ENCODE results near the gene ACAD10. TPM values are rescaled to one million over a fixed set of nuclear protein-coding genes. Genes with fewer than 3 reads are reported as not detected.
A peak's percentile ranks its signal among the peaks of the same experiment; 100 is the strongest.

ACAD10 gene
- total RNA-seq, 2 experiments from 2014 or later = 24.5 to 28.8 TPM

DNA sequence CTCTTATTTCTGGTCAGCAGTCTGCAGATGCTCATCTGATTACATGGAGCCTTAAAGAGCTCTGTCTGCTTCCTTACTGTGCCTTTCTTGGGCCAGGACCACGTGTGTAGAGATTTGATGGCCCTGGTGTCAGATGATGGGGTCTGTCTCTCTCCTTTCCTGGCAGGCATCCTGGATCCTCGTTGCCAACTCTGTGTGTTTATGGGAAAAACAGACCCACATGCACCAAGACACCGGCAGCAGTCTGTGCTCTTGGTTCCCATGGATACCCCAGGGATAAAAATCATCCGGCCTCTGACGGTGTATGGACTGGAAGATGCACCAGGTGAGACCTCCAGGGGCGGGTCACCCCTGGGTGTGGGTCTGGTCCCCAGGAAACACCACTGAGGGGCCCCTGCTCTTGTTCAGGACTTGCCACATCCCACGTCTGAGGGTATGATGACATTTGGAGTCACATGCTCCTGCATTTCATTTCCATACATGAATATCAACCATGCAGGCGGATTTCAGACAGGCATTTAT is 62.4 kb downstream of the ACAD10 start:
- no peaks in the 10 kb centered on the region for H3K4me1 Mint-ChIP-seq (ENCODE audit: low read depth)
- ChIA-PET CTCF (interaction anchor here (1.1 kb wide), 1 partner anchor 65 kb away, joined by 4 read pairs; no protein-coding TSS in a partner anchor), POLR2A (no interaction called here)
- DNase-seq (no peak), ATAC-seq (no peak)
- no peak overlapping the region for H3K27ac Mint-ChIP-seq
- peaks cover 13% of the 10 kb centered on the region for H3K36me3 Mint-ChIP-seq (ENCODE audit: low read depth)
- no peaks in the 10 kb centered on the region for H3K27me3 Mint-ChIP-seq
- TF ChIP-seq, protein P1, sequence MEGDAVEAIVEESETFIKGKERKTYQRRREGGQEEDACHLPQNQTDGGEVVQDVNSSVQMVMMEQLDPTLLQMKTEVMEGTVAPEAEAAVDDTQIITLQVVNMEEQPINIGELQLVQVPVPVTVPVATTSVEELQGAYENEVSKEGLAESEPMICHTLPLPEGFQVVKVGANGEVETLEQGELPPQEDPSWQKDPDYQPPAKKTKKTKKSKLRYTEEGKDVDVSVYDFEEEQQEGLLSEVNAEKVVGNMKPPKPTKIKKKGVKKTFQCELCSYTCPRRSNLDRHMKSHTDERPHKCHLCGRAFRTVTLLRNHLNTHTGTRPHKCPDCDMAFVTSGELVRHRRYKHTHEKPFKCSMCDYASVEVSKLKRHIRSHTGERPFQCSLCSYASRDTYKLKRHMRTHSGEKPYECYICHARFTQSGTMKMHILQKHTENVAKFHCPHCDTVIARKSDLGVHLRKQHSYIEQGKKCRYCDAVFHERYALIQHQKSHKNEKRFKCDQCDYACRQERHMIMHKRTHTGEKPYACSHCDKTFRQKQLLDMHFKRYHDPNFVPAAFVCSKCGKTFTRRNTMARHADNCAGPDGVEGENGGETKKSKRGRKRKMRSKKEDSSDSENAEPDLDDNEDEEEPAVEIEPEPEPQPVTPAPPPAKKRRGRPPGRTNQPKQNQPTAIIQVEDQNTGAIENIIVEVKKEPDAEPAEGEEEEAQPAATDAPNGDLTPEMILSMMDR (IDR thresholded peaks at IDR 0.05) = no peak
- no peaks in the 10 kb centered on the region for H3K9me3 Mint-ChIP-seq
- intact Hi-C loops (cut with micrococcal nuclease) = no loop called here
- no peak overlapping the region for H3K4me3 Mint-ChIP-seq

DNA sequence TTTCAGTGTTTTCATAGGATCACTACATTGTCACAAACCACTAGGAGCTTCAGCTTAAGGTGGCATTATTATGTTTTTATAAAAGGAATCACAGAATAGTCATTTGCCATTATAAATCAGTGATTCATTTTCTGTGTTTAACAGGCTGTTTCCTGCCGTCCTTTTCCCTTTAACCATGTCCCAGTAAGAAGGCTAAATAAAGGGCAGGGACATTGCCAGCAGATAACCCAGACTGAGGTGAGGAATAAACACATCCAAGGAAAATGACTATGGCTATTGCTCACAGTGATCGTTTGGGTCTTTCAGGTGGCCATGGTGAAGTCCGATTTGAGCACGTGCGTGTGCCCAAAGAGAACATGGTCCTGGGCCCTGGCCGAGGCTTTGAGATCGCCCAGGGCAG is 63.0 kb downstream of the ACAD10 start:
- no peak for DNase-seq
- Mint-ChIP-seq H3K36me3 (ENCODE audit: low read depth) (peaks cover 14% of the 10 kb centered on the region), H3K27me3 (no peaks in the 10 kb centered on the region), H3K4me3 (no peak overlapping the region), H3K9me3 (no peaks in the 10 kb centered on the region), H3K4me1 (ENCODE audit: low read depth) (no peaks in the 10 kb centered on the region), H3K27ac (no peak overlapping the region)
- ChIA-PET CTCF (no interaction called here), POLR2A (no interaction called here)
- TF ChIP-seq, protein P1 (IDR thresholded peaks at IDR 0.05) = no peak
- intact Hi-C loops (cut with micrococcal nuclease) = no loop called here
- no peak for ATAC-seq

DNA sequence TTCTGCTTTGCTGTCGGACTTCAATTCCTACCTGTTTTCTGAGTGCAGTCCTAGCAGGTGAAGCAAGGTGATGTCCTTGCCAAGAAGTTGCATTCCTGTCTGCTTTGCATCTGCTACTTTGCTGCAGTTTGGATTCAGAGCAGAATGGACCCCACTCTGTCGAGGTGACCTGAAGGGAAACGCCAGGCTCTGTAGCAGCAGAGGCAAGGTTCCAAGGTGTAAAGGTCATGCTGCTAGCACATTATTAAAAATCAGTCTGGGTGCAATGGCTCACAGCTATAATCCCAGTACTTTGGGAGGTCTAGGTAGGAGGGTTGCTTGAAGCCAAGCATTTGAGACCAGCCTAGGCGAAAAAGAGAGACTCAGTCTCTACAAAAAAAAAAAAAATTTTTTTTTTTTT is 63.5 kb downstream of the ACAD10 start:
- Mint-ChIP-seq H3K27ac (no peak overlapping the region), H3K4me3 (no peak overlapping the region), H3K9me3 (no peaks in the 10 kb centered on the region), H3K36me3 (ENCODE audit: low read depth) (peaks cover 15% of the 10 kb centered on the region), H3K4me1 (ENCODE audit: low read depth) (no peaks in the 10 kb centered on the region), H3K27me3 (no peaks in the 10 kb centered on the region)
- TF ChIP-seq, protein P1 (IDR thresholded peaks at IDR 0.05) = no peak
- DNase-seq = no peak
- ATAC-seq = no peak
- ChIA-PET POLR2A (no interaction called here), CTCF (interaction anchor here (0.6 kb wide), 1 partner anchor 364 kb away, joined by 3 read pairs; no protein-coding TSS in a partner anchor)
- intact Hi-C loops (cut with micrococcal nuclease) = no loop called here

DNA sequence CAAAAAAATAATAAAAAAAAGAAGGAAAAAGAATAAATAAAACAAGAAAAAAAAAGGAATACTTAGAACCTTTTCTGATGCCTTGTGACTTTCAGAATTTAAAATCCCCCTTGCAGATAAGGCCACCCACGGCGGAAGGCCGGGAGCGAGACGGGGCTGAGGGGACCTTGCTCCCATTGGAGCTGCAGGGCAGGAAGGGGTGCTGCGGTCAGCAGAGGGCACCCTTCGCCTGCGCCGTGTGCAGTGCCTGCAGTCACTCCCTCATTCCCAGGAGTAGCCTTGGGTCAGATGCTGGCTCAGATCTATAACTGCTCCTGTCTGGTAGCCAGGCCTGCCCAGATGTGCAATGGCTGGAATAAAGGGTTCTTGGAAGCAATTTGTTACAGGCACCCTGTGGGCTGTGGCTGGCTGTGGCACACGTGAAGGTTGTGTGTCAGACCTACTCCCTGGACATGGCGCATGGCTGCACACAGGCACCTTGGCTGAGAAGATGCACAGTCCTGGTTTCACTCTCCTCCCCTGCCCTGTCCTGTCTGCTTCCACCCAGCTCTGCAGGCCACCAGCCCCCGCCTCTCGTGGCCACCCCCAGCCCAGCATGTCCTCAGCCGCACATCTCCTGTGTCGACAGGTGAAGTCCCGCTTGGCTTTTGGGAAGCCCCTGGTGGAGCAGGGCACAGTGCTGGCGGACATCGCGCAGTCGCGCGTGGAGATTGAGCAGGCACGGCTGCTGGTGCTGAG is 67.5 kb downstream of the ACAD10 start:
- no peaks in the 10 kb centered on the region for H3K27me3 Mint-ChIP-seq
- ChIA-PET CTCF (interaction anchor here (1.4 to 3.0 kb wide), 3 partner anchors 60 to 444 kb away, joined by 3 to 17 read pairs (median 5); no protein-coding TSS in a partner anchor), POLR2A (interaction anchor here (0.6 kb wide), 1 partner anchor 14 kb away, joined by 5 read pairs; no protein-coding TSS in a partner anchor)
- no peak overlapping the region for H3K27ac Mint-ChIP-seq
- DNase-seq = no peak
- H3K36me3 Mint-ChIP-seq (ENCODE audit: low read depth) = peaks cover 5% of the 10 kb centered on the region
- peak; percentile 46 for ATAC-seq
- no peak overlapping the region for H3K4me3 Mint-ChIP-seq
- peaks cover 14% of the 10 kb centered on the region for H3K4me1 Mint-ChIP-seq (ENCODE audit: low read depth)
- TF ChIP-seq, protein P1 (IDR thresholded peaks at IDR 0.05) = peak; percentile 17
- H3K9me3 Mint-ChIP-seq = no peaks in the 10 kb centered on the region
- intact Hi-C loops (cut with micrococcal nuclease) = no loop called here

DNA sequence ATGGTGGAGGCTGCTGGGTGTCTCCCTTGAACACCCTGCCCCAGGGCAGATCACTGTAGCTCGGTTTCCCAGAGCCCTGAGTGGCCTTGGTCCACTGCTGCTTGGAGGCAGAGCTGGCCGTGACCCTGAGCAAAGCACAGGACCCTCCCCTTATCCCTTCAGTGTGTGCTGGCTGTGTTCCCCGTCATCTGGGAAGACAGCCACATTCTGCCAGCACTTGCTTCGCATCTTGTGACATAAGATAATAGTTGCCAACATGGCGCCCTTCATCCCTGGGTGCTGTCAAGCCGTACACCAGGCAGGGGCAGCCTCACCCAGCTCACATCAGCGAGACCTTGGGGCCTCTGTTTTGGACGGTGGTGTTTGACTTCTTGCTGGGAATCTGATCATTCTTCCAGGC is 68.8 kb downstream of the ACAD10 start:
- Mint-ChIP-seq H3K4me1 (ENCODE audit: low read depth) (peaks cover 14% of the 10 kb centered on the region), H3K27ac (no peak overlapping the region), H3K36me3 (ENCODE audit: low read depth) (peaks cover 5% of the 10 kb centered on the region), H3K27me3 (no peaks in the 10 kb centered on the region), H3K4me3 (no peak overlapping the region), H3K9me3 (no peaks in the 10 kb centered on the region)
- ChIA-PET CTCF (interaction anchor here (0.8 to 3.0 kb wide), 3 partner anchors 58 to 443 kb away, joined by 3 to 17 read pairs (median 5); no protein-coding TSS in a partner anchor), POLR2A (interaction anchor here (1.2 kb wide), 1 partner anchor 78 kb away, joined by 3 read pairs; no protein-coding TSS in a partner anchor)
- intact Hi-C loops (cut with micrococcal nuclease) = no loop called here
- DNase-seq (no peak), ATAC-seq (no peak)
- TF ChIP-seq, protein P1 (IDR thresholded peaks at IDR 0.05) = no peak

Data from activated CD8-positive, alpha-beta T cell treated with anti-CD3 and anti-CD28 coated beads for 36 hours (primary cell).